HG02623 (cell line): ENCODE measurements around the gene RTCA.

Experiments
- ATAC-seq: cut with Tn5 transposase; IDR thresholded peaks from one replicate; pipeline ENCODE4 v1.9.1; 2021; ENCODE audit warnings: moderate library complexity; ENCODE audit not compliant: unreplicated experiment

RTCA gene

GRCh38 chr1:100342348-100342747 lies 76.3 kb downstream of the RTCA start:
- ATAC-seq, result no peak
